Nephron (organoid): ENCODE measurements around the gene IFNA14.
A peak's percentile ranks its signal among the peaks of the same experiment; 100 is the strongest.

Experiments
- H3K27ac Mint-ChIP-seq, 3 experiments: 2 replicates each; pipeline ENCODE4 v1.8.0; 2020; ENCODE audit warnings: mixed read lengths in 3 of 3, mild to moderate bottlenecking in 2 of 3, moderate library complexity in 1 of 3
- H3K27me3 Mint-ChIP-seq: 2 replicates; pipeline ENCODE4 v1.8.0; 2021; ENCODE audit warnings: low read depth, mild to moderate bottlenecking, moderate library complexity, mixed read lengths
- H3K36me3 Mint-ChIP-seq: 2 replicates; pipeline ENCODE4 v1.8.0; 2020; ENCODE audit warnings: low read depth, mixed read lengths
- H3K4me1 Mint-ChIP-seq: 2 replicates; pipeline ENCODE4 v1.8.0; 2020; ENCODE audit warnings: mixed read lengths
- H3K4me3 Mint-ChIP-seq, 3 experiments: 2 replicates each; pipeline ENCODE4 v1.8.0; 2020; ENCODE audit warnings: mild to moderate bottlenecking in 3 of 3, mixed read lengths in 3 of 3, moderate library complexity in 2 of 3
- H3K9me3 Mint-ChIP-seq: 2 replicates; pipeline ENCODE4 v1.8.0; 2020; ENCODE audit warnings: mixed read lengths
- CTCF ChIP-seq, 3 experiments: fragments of 200-600 bp; sonication (generic); IDR thresholded peaks; one replicate each; pipeline ENCODE4 v1.5.0; 2021; ENCODE audit warnings: antibody characterized with exemption in 3 of 3; ENCODE audit not compliant: unreplicated experiment in 3 of 3

The IFNA14 gene

GRCh38 chr9:21268347-21268657 is 28.5 kb upstream of the IFNA14 start:
- H3K9me3 Mint-ChIP-seq, result peaks cover 12% of the 10 kb centered on the region
- H3K4me3 Mint-ChIP-seq, result no peak overlapping the region
- no peaks in the 10 kb centered on the region for H3K36me3 Mint-ChIP-seq
- peaks cover 8% of the 10 kb centered on the region for H3K4me1 Mint-ChIP-seq
- H3K27ac Mint-ChIP-seq, result no peak overlapping the region
- H3K27me3 Mint-ChIP-seq, result peaks cover 29% of the 10 kb centered on the region
- TF ChIP-seq CTCF (IDR thresholded peaks at IDR 0.05; ENCODE audit: unreplicated experiment in 3 of 3), result no peak

DNA sequence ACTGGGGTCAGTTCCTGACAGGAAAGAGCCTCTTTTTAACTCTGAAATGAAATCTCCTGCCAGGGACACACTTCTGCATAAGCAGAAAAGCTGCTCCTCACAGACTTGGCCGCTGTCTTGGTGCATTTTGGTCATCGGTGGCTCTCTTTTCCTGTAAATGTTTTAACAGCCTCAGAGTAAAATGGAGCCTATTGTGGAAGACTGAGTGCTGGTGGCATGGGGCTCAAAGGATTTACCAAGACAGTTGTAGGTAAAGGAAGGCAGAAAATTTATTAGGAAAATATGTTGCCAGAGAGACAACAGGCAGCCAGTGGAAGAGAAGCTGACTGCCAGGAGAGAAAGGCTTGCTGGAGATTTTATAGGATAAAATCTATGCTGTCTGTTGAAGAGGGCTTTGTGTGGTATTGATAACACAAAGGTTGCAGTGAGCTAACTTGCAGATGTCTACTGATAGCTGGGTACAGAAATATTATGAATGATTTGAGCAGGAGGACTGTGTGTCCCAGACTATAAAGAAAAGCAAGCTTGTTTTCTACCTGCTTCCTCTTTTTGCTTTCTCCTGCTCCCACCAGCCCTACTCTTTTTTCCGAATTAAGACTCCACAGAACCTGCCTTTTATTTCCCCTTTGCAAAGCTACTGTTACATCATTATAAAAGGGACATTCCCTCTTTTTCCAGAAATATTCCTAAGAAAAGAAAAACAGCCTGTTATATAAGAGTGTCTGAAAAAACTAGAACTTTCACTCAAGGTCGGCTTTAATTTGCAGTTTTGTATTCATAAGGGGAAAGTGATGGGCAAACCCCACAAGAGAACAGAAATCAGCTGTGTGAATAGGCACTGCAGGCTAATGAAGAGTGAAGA is 27.9 kb upstream of the IFNA14 start:
- peaks cover 8% of the 10 kb centered on the region for H3K4me1 Mint-ChIP-seq
- H3K9me3 Mint-ChIP-seq, result peaks cover 10% of the 10 kb centered on the region
- TF ChIP-seq CTCF (IDR thresholded peaks at IDR 0.05; ENCODE audit: unreplicated experiment in 3 of 3), result no peak
- H3K27ac Mint-ChIP-seq, result peak overlapping the region in 1 of 3 experiments; percentile 51
- H3K4me3 Mint-ChIP-seq, result no peak overlapping the region
- H3K27me3 Mint-ChIP-seq, result peaks cover 30% of the 10 kb centered on the region
- no peaks in the 10 kb centered on the region for H3K36me3 Mint-ChIP-seq

- peaks cover 10% of the 10 kb centered on the region for H3K9me3 Mint-ChIP-seq
- peak overlapping the region in 1 of 3 experiments; percentile 51 for H3K27ac Mint-ChIP-seq
- TF ChIP-seq CTCF (IDR thresholded peaks at IDR 0.05; ENCODE audit: unreplicated experiment in 3 of 3), result no peak
- peaks cover 8% of the 10 kb centered on the region for H3K4me1 Mint-ChIP-seq
- H3K36me3 Mint-ChIP-seq, result no peaks in the 10 kb centered on the region
- peaks cover 35% of the 10 kb centered on the region for H3K27me3 Mint-ChIP-seq
- no peak overlapping the region for H3K4me3 Mint-ChIP-seq
Observed at GRCh38 chr9:21266733-21267484, 27.1 kb upstream of the IFNA14 start.

GRCh38 chr9:21265421-21266189 is 25.8 kb upstream of the IFNA14 start:
- peaks cover 2% of the 10 kb centered on the region for H3K9me3 Mint-ChIP-seq
- no peaks in the 10 kb centered on the region for H3K36me3 Mint-ChIP-seq
- no peak for TF ChIP-seq CTCF (IDR thresholded peaks at IDR 0.05; ENCODE audit: unreplicated experiment in 3 of 3)
- no peak overlapping the region for H3K4me3 Mint-ChIP-seq
- H3K27ac Mint-ChIP-seq, result no peak overlapping the region
- peaks cover 8% of the 10 kb centered on the region for H3K4me1 Mint-ChIP-seq
- peaks cover 38% of the 10 kb centered on the region for H3K27me3 Mint-ChIP-seq

GRCh38 chr9:21255538-21256212 is 15.9 kb upstream of the IFNA14 start:
- Mint-ChIP-seq H3K4me3 (no peak overlapping the region), H3K27me3 (peaks cover 18% of the 10 kb centered on the region), H3K9me3 (no peaks in the 10 kb centered on the region), H3K4me1 (peaks cover 4% of the 10 kb centered on the region), H3K36me3 (no peaks in the 10 kb centered on the region), H3K27ac (no peak overlapping the region)
- no peak for TF ChIP-seq CTCF (IDR thresholded peaks at IDR 0.05; ENCODE audit: unreplicated experiment in 3 of 3)
